WERI-Rb-1 (cell line): Measurements from ENCODE around the gene FSTL4.

Experiments
- DNase-seq: peaks from one replicate; pipeline ENCODE4 v3.0.0-alpha.2; 2020
- H3K27ac ChIP-seq: fragments of 250-450 bp; sonication (Bioruptor Pico); 2 replicates; pipeline ENCODE4 v1.5.1; 2020; ENCODE audit warnings: mild to moderate bottlenecking, moderate library complexity
- H3K27me3 ChIP-seq: fragments of 250-450 bp; sonication (Bioruptor Pico); 2 replicates; pipeline ENCODE4 v1.5.1; 2021; ENCODE audit warnings: mild to moderate bottlenecking, low read depth, moderate library complexity; ENCODE audit not compliant: insufficient read depth, severe bottlenecking
- H3K36me3 ChIP-seq: fragments of 250-450 bp; sonication (Bioruptor Pico); 2 replicates; pipeline ENCODE4 v1.5.1; 2020; ENCODE audit warnings: mild to moderate bottlenecking, moderate library complexity
- H3K4me3 ChIP-seq: 2 replicates; pipeline ENCODE4 v1.5.1; 2011; ENCODE audit warnings: low read depth, mild to moderate bottlenecking, control low read depth, low read length
- H3K9me3 ChIP-seq: fragments of 250-450 bp; sonication (Bioruptor Pico); 2 replicates; pipeline ENCODE4 v1.5.1; 2021; ENCODE audit warnings: mild to moderate bottlenecking, moderate library complexity; ENCODE audit not compliant: severe bottlenecking
- TF ChIP-seq, protein P1 (sequence below): IDR thresholded peaks from 2 replicates; pipeline ENCODE4 v1.5.1; 2011; ENCODE audit warnings: low read depth, mild to moderate bottlenecking, control low read depth, inconsistent platforms, low read length

Gene FSTL4

DNA sequence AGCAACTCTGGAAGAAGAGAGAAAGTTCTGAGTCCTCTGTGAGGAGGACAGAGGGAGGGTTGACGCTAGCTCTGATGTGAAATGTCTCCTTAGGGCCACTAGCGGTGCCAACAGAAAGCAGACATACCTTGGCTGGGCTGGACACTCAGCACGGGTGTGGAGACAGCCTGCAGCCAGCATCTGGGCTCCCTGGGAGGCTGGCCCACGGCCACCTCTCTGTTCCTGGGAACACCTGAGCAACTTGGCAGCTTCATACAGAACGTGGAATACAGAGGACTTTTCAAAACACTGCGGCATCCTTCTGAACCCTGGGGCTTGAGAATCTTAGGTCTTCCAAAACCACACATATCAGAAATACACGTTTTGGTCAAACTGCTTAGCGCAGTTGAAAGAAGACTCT is 269.1 kb downstream of the FSTL4 start:
- no peaks in the 10 kb centered on the region for H3K9me3 ChIP-seq
- no peaks in the 10 kb centered on the region for H3K36me3 ChIP-seq
- H3K27ac ChIP-seq: no peak overlapping the region
- no peak overlapping the region for H3K4me3 ChIP-seq
- DNase-seq: no peak
- TF ChIP-seq, protein P1, sequence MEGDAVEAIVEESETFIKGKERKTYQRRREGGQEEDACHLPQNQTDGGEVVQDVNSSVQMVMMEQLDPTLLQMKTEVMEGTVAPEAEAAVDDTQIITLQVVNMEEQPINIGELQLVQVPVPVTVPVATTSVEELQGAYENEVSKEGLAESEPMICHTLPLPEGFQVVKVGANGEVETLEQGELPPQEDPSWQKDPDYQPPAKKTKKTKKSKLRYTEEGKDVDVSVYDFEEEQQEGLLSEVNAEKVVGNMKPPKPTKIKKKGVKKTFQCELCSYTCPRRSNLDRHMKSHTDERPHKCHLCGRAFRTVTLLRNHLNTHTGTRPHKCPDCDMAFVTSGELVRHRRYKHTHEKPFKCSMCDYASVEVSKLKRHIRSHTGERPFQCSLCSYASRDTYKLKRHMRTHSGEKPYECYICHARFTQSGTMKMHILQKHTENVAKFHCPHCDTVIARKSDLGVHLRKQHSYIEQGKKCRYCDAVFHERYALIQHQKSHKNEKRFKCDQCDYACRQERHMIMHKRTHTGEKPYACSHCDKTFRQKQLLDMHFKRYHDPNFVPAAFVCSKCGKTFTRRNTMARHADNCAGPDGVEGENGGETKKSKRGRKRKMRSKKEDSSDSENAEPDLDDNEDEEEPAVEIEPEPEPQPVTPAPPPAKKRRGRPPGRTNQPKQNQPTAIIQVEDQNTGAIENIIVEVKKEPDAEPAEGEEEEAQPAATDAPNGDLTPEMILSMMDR: no peak
- H3K27me3 ChIP-seq: no peaks in the 10 kb centered on the region

DNA sequence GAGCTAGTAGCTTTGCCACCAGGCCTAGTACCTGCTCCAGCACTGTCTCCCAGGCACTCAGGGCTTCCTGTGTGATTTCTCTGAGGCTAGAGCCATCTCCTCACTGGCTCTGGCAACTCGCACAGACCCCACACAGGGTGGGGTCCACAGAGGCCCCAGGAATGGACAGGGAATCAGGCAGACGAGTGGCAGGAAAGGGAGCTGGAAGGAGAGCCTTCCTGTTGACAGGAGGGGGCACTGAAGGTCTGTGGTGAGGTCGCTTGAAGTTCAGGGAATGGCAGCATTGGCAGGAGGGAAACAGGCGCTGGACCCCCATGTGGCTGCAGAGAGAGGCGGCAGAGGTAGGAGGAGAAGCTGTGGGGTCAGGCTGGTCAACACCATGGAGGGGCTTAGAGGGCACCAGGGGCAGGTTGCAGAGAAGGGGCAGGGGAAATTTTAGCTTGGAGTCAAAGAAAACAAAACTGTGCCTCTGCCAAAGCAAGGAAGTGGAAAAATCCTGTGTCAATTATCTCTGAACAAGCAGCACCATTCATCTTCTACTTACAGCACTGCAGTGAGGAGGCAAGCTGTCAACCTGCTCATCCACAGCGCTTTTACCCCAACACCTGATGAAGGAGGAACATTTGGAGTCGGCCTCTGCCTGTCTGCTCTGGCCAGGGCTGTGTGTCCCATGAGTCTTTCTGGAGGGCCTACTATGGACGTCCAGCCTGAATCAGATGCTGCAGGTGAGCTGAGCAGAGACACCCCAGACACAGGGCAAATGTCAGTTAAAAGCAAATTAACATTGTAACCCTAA is 270.2 kb downstream of the FSTL4 start:
- no peaks in the 10 kb centered on the region for H3K36me3 ChIP-seq
- DNase-seq: no peak
- no peaks in the 10 kb centered on the region for H3K9me3 ChIP-seq
- TF ChIP-seq, protein P1: peak; percentile 24; the same call in 1 of the 2 replicates
- no peaks in the 10 kb centered on the region for H3K27me3 ChIP-seq
- no peak overlapping the region for H3K27ac ChIP-seq
- no peak overlapping the region for H3K4me3 ChIP-seq

DNA sequence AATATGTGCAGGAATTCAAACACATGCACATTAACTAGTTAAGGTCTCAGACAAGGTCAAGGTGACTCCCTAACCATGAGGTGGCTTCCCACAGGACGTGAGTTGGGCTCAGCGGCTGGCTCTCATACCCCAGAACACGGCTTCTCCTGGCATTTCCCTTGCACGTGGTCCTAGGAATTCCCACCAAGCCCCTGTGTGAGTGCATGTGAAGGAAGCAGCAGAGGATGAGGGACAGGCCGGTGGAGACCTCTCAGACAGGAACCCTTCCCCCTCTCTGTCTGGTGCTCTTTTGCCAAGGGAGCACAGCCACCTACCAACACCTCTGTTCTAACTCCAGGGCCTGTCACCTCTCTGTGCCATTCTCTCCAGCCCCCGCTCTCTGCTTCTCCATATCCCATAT is 271.0 kb downstream of the FSTL4 start:
- no peak overlapping the region for H3K4me3 ChIP-seq
- H3K27ac ChIP-seq: no peak overlapping the region
- H3K36me3 ChIP-seq: no peaks in the 10 kb centered on the region
- H3K9me3 ChIP-seq: no peaks in the 10 kb centered on the region
- TF ChIP-seq, protein P1: no peak
- no peak for DNase-seq
- H3K27me3 ChIP-seq: no peaks in the 10 kb centered on the region

DNA sequence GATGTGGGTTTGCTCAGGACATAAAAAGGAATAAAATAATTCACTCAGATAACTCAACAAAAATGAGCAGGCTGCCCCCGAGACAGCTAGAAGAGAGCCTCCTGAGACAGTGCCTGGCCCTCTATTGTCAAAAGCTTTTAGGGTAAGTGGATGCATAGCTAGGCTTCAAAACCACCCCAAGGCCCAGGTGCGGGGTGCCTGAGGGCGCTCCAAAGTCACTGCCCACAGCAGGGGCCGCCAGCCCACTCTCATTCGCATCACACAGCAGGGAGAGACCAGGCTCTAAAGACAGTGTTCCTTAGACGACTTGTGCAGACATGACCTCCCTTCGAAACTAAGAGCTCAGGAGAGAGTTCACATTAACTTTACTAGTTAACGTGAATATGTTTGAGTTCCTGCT is 271.5 kb downstream of the FSTL4 start:
- H3K27me3 ChIP-seq: no peaks in the 10 kb centered on the region
- no peaks in the 10 kb centered on the region for H3K9me3 ChIP-seq
- no peak overlapping the region for H3K4me3 ChIP-seq
- TF ChIP-seq, protein P1: no peak
- H3K36me3 ChIP-seq: no peaks in the 10 kb centered on the region
- no peak overlapping the region for H3K27ac ChIP-seq
- DNase-seq: no peak

DNA sequence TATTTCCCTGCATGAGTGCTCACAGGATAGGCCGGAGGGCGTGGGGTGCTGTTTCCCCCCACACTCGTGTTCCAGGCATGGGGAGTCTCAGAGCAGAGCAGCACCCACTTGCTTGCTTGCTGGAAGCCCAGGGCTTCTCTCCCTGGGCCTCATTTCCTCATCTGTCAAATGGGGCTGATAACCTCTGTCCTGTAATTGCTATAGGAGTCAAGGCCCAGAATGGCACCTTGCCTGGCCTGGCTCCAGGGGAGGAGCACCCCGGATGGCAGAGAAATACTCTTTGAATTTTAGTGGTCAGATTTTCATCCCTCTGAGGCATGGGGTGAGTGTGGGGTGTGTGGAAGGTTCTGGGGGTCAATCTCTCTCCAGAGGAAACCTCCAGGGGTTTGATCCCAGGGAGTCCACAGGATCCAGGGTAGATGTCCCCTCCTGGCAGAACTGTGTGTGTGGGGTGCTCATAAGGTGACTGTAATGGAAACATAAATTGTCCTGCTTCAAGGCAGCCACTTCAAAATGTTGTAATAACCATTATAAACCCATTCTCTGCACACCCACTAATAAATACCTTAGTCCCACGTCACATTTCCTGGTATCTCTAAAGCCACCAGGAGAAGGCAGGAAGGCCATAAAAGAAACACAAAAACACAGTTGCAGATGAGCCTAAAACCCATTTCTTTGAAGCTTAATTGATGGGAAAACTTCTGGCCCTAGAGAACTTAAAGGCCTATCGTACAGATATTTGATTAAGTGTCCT is 272.2 kb downstream of the FSTL4 start:
- no peaks in the 10 kb centered on the region for H3K27me3 ChIP-seq
- no peaks in the 10 kb centered on the region for H3K9me3 ChIP-seq
- TF ChIP-seq, protein P1: no peak
- H3K27ac ChIP-seq: no peak overlapping the region
- no peak overlapping the region for H3K4me3 ChIP-seq
- no peak for DNase-seq
- H3K36me3 ChIP-seq: no peaks in the 10 kb centered on the region
